HL-60 (cell line): ENCODE results near the gene IFNL2.

Experiments used
- DNase-seq, 2 experiments: peaks; one replicate each; pipeline ENCODE4 v3.0.0-alpha.2; 2010 to 2020; ENCODE audit warnings: low read depth in 1 of 2, low spot score in 1 of 2
- H3K27ac ChIP-seq: fragments of 250-450 bp; sonication (Bioruptor Pico); replicated peaks from 2 replicates; pipeline ENCODE4 v1.5.1; 2020; ENCODE audit warnings: mild to moderate bottlenecking, moderate library complexity
- H3K27me3 ChIP-seq: fragments of 250-450 bp; sonication (Bioruptor Pico); 2 replicates; pipeline ENCODE4 v1.5.1; 2021; ENCODE audit warnings: mild to moderate bottlenecking, moderate library complexity; ENCODE audit not compliant: insufficient read depth, poor library complexity, severe bottlenecking
- H3K4me3 ChIP-seq: replicated peaks from 2 replicates; pipeline ENCODE4 v1.5.1; 2011; ENCODE audit warnings: mild to moderate bottlenecking, control low read depth, low read length; ENCODE audit not compliant: insufficient read depth
- GABPA ChIP-seq: IDR thresholded peaks from 2 replicates; pipeline ENCODE4 v1.6.1; 2012; ENCODE audit warnings: low read depth
- POLR2AphosphoS5 ChIP-seq: IDR thresholded peaks from 2 replicates; pipeline ENCODE4 v1.6.1; 2012; ENCODE audit warnings: low read depth
- REST ChIP-seq: IDR thresholded peaks from 2 replicates; pipeline ENCODE4 v1.6.1; 2012; ENCODE audit warnings: low read depth; ENCODE audit not compliant: insufficient replicate concordance
- SPI1 ChIP-seq: IDR thresholded peaks from 2 replicates; pipeline ENCODE4 v1.6.1; 2012; ENCODE audit warnings: low read depth, mild to moderate bottlenecking, borderline replicate concordance
- TF ChIP-seq, protein P1 (sequence below): IDR thresholded peaks from one replicate; pipeline ENCODE4 v1.5.1; 2011; ENCODE audit warnings: low read length, control low read depth, inconsistent platforms; ENCODE audit not compliant: insufficient read depth

IFNL2 gene

GRCh38 chr19:39275578-39275977, 7.4 kb downstream of the IFNL2 start:
- H3K27ac ChIP-seq = no peak overlapping the region
- DNase-seq = no peak
- TF ChIP-seq POLR2AphosphoS5 = no peak
- no peaks in the 10 kb centered on the region for H3K27me3 ChIP-seq
- H3K4me3 ChIP-seq = no peak overlapping the region

DNA sequence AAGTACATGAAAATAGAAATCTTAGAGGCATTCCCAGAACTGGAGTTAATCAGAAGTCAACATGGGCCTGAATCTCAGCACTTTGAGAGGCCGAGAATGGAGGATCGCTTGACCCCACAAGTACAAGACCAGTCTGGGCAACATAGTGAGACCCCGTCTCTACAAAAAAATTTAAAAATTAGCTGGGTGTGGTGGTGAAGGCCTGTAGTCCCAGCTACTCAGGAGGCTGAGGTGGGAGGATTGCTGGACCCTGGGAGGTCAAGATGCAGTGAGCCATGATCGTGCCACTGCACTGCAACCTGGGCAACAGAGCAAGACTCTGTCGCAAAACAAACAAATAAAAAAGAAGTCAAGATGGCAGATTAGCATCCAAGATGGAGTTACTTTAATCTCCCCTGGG, 8.5 kb downstream of the IFNL2 start:
- no peak for DNase-seq
- H3K4me3 ChIP-seq = no peak overlapping the region
- H3K27ac ChIP-seq = no peak overlapping the region
- no peaks in the 10 kb centered on the region for H3K27me3 ChIP-seq
- no peak for TF ChIP-seq GABPA
- no peak for TF ChIP-seq POLR2AphosphoS5
- no peak for TF ChIP-seq SPI1
- TF ChIP-seq REST = no peak
- TF ChIP-seq, protein P1, sequence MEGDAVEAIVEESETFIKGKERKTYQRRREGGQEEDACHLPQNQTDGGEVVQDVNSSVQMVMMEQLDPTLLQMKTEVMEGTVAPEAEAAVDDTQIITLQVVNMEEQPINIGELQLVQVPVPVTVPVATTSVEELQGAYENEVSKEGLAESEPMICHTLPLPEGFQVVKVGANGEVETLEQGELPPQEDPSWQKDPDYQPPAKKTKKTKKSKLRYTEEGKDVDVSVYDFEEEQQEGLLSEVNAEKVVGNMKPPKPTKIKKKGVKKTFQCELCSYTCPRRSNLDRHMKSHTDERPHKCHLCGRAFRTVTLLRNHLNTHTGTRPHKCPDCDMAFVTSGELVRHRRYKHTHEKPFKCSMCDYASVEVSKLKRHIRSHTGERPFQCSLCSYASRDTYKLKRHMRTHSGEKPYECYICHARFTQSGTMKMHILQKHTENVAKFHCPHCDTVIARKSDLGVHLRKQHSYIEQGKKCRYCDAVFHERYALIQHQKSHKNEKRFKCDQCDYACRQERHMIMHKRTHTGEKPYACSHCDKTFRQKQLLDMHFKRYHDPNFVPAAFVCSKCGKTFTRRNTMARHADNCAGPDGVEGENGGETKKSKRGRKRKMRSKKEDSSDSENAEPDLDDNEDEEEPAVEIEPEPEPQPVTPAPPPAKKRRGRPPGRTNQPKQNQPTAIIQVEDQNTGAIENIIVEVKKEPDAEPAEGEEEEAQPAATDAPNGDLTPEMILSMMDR = no peak

DNA sequence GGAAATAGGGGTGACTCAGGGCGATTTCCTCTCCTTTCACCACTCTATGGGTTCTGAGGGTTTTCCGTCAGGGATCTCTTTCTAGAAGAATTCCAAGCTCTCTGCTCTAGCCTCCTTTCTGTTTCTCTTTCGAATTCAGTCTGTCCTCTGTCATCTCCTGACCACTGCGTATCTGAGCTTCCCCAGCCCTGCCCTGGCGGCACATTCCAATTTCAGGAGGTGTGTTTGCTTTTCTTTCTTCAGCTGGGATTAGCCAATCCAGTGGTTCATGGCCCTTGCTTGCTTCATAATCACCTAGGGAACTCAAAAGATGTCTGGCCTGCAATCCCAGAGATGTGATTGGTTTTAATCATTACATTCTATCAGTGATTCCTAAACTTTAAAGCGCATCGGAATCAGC, 9.4 kb downstream of the IFNL2 start:
- H3K4me3 ChIP-seq = no peak overlapping the region
- no peaks in the 10 kb centered on the region for H3K27me3 ChIP-seq
- TF ChIP-seq POLR2AphosphoS5 (no peak), REST (no peak), SPI1 (no peak), GABPA (no peak)
- TF ChIP-seq, protein P1 = no peak
- no peak overlapping the region for H3K27ac ChIP-seq
- no peak for DNase-seq

DNA sequence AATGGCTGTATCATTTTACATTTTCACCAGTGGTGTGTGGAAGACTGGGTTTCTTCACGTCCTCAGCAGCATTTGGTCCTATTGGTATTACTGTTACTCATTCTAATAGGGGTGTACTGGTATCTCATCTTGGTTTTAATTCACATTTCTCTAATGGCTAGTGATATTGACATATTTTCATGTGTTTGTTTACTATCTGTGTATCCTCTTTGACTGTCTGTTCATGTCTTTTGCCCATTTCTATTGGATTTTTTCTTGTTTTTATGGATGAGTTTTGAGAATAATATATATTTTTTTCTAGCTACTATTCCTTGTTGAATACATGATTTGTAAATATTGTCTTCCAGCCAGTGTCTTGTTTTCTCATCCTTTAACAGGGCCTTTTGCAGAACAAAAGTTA, 13.8 kb downstream of the IFNL2 start:
- no peak overlapping the region for H3K4me3 ChIP-seq
- no peak overlapping the region for H3K27ac ChIP-seq
- no peak for TF ChIP-seq SPI1
- TF ChIP-seq GABPA = no peak
- TF ChIP-seq REST = no peak
- no peak for TF ChIP-seq POLR2AphosphoS5
- TF ChIP-seq, protein P1 = no peak
- H3K27me3 ChIP-seq = no peaks in the 10 kb centered on the region
- DNase-seq = no peak
